ENCODE data around the gene DHRS11. TPM values are rescaled to one million over a fixed set of nuclear protein-coding genes. Genes with fewer than 3 reads are reported as not detected.

The DHRS11 gene
- total and polyA plus RNA-seq, 2 of the 8 experiments (the other 6 are each of a cell fraction or from before 2014, with no cell fraction given) = 29.5 to 63.3 TPM

DNA sequence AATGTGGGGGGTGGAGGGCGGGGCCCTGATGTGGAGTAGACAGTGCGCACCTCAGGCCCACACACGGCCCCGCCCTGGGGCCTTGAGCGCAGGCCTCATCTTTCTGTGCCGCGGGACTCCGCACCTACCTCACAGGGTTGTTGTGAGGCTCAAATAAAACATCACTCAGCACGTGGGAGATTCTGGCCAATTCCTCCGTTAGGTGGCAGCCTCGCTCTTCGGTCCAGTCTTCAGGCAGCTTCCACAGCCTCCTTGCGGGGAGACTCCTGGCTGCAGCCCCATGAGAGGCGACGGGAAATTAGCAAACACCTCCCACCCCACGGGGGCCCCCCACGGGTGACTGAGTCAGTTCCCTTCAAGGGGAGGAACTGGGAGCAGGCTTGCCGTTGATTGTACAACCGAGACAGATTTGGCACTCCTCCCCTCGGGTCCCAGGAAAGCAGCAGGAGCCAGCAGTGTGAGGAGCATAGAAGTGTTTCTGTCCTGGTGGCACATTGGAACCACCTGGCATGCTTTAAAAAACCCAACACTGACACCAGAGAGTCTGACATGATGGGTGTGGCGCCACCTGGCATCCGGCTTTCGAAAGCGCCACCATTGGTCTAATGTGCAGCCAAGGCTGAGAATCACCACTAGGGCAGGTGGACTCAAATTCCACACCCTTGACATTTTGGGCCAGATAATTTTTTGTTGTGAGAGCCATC is 17.3 kb downstream of the DHRS11 start (continued):
- TF ChIP-seq, protein P1, sequence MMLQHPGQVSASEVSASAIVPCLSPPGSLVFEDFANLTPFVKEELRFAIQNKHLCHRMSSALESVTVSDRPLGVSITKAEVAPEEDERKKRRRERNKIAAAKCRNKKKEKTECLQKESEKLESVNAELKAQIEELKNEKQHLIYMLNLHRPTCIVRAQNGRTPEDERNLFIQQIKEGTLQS (IDR thresholded peaks at IDR 0.05; ENCODE audit: insufficient read depth, low read depth, low read length) = no peak
- TF ChIP-seq JUND (IDR thresholded peaks at IDR 0.05; ENCODE audit: low read length) = 0 out of 2 replicates have a peak, but pooled peaks have one; percentile 7
- TF ChIP-seq CHD2 (IDR thresholded peaks at IDR 0.05; ENCODE audit: low read length) = no peak
- TF ChIP-seq NANOG (IDR thresholded peaks at IDR 0.05; ENCODE audit: insufficient read depth, low read depth, low read length, poor library complexity, severe bottlenecking) = no peak
- no peak for TF ChIP-seq SIRT6 (IDR thresholded peaks at IDR 0.05; ENCODE audit: low read length)
- TF ChIP-seq BCL11A (IDR thresholded peaks at IDR 0.05; ENCODE audit: low read depth in 2 of 2, low read length in 2 of 2) = no peak
- TF ChIP-seq, protein P2, sequence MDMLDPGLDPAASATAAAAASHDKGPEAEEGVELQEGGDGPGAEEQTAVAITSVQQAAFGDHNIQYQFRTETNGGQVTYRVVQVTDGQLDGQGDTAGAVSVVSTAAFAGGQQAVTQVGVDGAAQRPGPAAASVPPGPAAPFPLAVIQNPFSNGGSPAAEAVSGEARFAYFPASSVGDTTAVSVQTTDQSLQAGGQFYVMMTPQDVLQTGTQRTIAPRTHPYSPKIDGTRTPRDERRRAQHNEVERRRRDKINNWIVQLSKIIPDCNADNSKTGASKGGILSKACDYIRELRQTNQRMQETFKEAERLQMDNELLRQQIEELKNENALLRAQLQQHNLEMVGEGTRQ (IDR thresholded peaks at IDR 0.05; ENCODE audit: low read length) = no peak
- no peak for TF ChIP-seq RNF2 (IDR thresholded peaks at IDR 0.05; ENCODE audit: borderline replicate concordance, low read depth, low read length, missing control alignments, poor library complexity, severe bottlenecking)
- no peak for TF ChIP-seq POU5F1 (IDR thresholded peaks at IDR 0.05; ENCODE audit: low read depth, low read length)
- TF ChIP-seq BRCA1 (IDR thresholded peaks at IDR 0.05; ENCODE audit: low read depth, low read length) = no peak
- no peak for TF ChIP-seq KDM1A (IDR thresholded peaks at IDR 0.05; ENCODE audit: borderline replicate concordance, low read length)
- TF ChIP-seq SRF (IDR thresholded peaks at IDR 0.05; ENCODE audit: low read depth, low read length) = no peak
